Osteoblast (primary cell): Measurements from ENCODE around the gene ZNF680. TPM values are rescaled to one million over a fixed set of nuclear protein-coding genes. Genes with fewer than 3 reads are reported as not detected.
A peak's percentile ranks its signal among the peaks of the same experiment; 100 is the strongest.

Source experiments
- DNase-seq: peaks from one replicate; pipeline ENCODE4 v3.0.0; 2011; ENCODE audit warnings: low spot score, mixed read lengths; ENCODE audit not compliant: insufficient read length; ENCODE audit errors: missing footprints
- H2AFZ ChIP-seq: 2 replicates; pipeline ENCODE4 v1.6.0; 2011; ENCODE audit warnings: mild to moderate bottlenecking, low read length
- H3K27ac ChIP-seq: 2 replicates; pipeline ENCODE4 v1.5.1; 2011; ENCODE audit warnings: mild to moderate bottlenecking, low read depth, low read length, moderate library complexity
- H3K27me3 ChIP-seq: 2 replicates; pipeline ENCODE4 v1.6.0; 2012; ENCODE audit warnings: mild to moderate bottlenecking, control low read depth, inconsistent platforms, low read length, moderate library complexity; ENCODE audit not compliant: insufficient read depth
- H3K36me3 ChIP-seq: 2 replicates; pipeline ENCODE4 v1.5.1; 2011; ENCODE audit warnings: mild to moderate bottlenecking, low read length, control low read depth, moderate library complexity; ENCODE audit not compliant: insufficient read depth
- H3K4me1 ChIP-seq: 2 replicates; pipeline ENCODE4 v1.5.1; 2011; ENCODE audit warnings: mild to moderate bottlenecking, low read length, control low read depth, moderate library complexity; ENCODE audit not compliant: insufficient read depth
- H3K4me2 ChIP-seq: 2 replicates; pipeline ENCODE4 v1.6.0; 2011; ENCODE audit warnings: mild to moderate bottlenecking, low read length; ENCODE audit not compliant: insufficient read depth
- H3K4me3 ChIP-seq: fragments of 200-600 bp; sonication (generic); 3 replicates; pipeline ENCODE4 v1.5.1; 2012; ENCODE audit warnings: mild to moderate bottlenecking, low read length, inconsistent platforms; ENCODE audit not compliant: insufficient read depth
- H3K79me2 ChIP-seq: 2 replicates; pipeline ENCODE4 v1.6.0; 2012; ENCODE audit warnings: mild to moderate bottlenecking, low read length, control low read depth, inconsistent platforms; ENCODE audit not compliant: insufficient read depth
- H3K9me3 ChIP-seq: 2 replicates; pipeline ENCODE4 v1.5.1; 2011; ENCODE audit warnings: low read depth, low read length, control low read depth
- H4K20me1 ChIP-seq: 2 replicates; pipeline ENCODE4 v1.6.0; 2012; ENCODE audit warnings: mild to moderate bottlenecking, low read length, control low read depth; ENCODE audit not compliant: insufficient read depth
- total RNA-seq: library from RNA; depleted of rRNA; stranded (reverse); fragments of >200 nt; gene quantifications from 2 replicates; pipeline ENCODE4 v1.2.3, GENCODE V29; 2012
- TF ChIP-seq, protein P1 (sequence below): IDR thresholded peaks from 2 replicates; pipeline ENCODE4 v1.5.1; 2011; ENCODE audit warnings: mild to moderate bottlenecking, low read depth, low read length, moderate library complexity; ENCODE audit errors: extremely low read depth

Gene ZNF680
- total RNA-seq, 1 donor: 12.7 TPM

DNA sequence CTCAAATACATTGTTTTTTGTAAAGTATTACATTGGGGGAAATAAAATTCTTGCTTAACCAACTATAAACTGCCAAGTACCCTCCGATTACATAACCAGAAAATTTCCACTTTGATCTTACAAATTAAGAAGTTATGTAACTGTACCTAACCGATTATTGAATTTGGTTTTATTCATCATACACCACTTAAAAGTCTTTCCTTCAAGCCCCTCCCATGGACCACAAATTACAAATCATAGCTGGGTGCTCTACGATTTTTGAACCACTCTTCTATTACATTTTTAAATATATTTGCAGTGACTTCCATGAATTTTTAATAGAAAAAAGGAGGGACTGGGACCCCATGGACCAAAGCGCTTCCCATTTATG lies 630 bp downstream of the ZNF680 start:
- H3K4me3 ChIP-seq: peak overlapping the region; percentile 89
- no peak for DNase-seq

DNA sequence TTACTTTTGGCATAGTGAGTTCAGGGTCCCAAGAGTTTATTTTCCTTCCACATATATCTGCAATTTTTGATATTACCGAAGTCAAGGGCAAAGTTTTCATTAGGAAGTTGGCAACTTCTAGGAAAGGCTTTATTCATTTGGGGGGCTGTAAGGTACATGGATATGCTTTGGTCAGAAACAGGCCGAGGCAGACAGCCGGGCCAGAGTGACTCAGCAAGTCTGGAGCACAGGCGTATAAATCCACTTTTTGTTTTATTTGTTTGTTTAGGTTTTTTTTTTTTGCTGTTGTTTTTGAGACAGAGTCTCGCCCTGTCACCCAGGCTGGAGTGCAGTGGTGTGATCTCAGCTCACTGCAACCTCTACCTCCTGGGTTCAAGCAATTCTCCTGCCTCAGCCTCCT lies 3.7 kb downstream of the ZNF680 start:
- Histone ChIP-seq H4K20me1 (no peaks in the 10 kb centered on the region), H3K79me2 (peaks cover 78% of the 10 kb centered on the region), H3K4me2 (peak overlapping the region; percentile 70), H3K27me3 (no peaks in the 10 kb centered on the region), H3K9me3 (no peaks in the 10 kb centered on the region), H3K4me3 (peak overlapping the region; percentile 42), H3K27ac (peak overlapping the region; percentile 74), H3K4me1 (peaks cover 24% of the 10 kb centered on the region), H2AFZ (peak overlapping the region; percentile 79), H3K36me3 (no peaks in the 10 kb centered on the region)
- no peak for DNase-seq
- TF ChIP-seq, protein P1, sequence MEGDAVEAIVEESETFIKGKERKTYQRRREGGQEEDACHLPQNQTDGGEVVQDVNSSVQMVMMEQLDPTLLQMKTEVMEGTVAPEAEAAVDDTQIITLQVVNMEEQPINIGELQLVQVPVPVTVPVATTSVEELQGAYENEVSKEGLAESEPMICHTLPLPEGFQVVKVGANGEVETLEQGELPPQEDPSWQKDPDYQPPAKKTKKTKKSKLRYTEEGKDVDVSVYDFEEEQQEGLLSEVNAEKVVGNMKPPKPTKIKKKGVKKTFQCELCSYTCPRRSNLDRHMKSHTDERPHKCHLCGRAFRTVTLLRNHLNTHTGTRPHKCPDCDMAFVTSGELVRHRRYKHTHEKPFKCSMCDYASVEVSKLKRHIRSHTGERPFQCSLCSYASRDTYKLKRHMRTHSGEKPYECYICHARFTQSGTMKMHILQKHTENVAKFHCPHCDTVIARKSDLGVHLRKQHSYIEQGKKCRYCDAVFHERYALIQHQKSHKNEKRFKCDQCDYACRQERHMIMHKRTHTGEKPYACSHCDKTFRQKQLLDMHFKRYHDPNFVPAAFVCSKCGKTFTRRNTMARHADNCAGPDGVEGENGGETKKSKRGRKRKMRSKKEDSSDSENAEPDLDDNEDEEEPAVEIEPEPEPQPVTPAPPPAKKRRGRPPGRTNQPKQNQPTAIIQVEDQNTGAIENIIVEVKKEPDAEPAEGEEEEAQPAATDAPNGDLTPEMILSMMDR: no peak

More for the DNA sequence above, 630 bp downstream of the ZNF680 start:
- H3K27me3 ChIP-seq: no peaks in the 10 kb centered on the region
- H3K36me3 ChIP-seq: no peaks in the 10 kb centered on the region
- H4K20me1 ChIP-seq: no peaks in the 10 kb centered on the region
- peak overlapping the region; percentile 82 for H3K27ac ChIP-seq
- peak overlapping the region; percentile 98 for H2AFZ ChIP-seq
- peak overlapping the region; percentile 88 for H3K4me2 ChIP-seq
- H3K79me2 ChIP-seq: peaks cover 50% of the 10 kb centered on the region
- H3K9me3 ChIP-seq: no peaks in the 10 kb centered on the region
- TF ChIP-seq, protein P1: no peak
- peaks cover 21% of the 10 kb centered on the region for H3K4me1 ChIP-seq

DNA sequence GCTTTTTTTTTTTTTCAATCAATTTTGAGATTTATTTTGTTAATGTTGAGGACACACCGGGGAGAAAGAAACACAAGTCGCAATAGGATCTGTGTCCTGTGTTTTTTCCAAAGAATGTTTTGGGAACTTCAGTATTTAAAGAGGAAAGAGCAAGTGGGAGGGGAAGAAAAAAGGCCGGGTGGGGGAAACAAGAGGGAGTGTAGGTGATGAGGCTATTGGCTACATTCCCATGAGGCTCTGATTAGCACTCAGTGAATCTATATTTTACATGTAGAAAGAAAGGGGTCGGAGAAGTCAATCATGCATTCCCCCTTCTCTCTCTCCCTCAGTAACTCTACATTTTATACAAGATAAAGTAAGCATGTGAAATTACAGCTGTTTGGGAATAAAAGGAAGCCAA lies 4.1 kb downstream of the ZNF680 start:
- no peaks in the 10 kb centered on the region for H3K9me3 ChIP-seq
- peak overlapping the region; percentile 70 for H3K4me2 ChIP-seq
- H3K27me3 ChIP-seq: no peaks in the 10 kb centered on the region
- TF ChIP-seq, protein P1: no peak
- peak overlapping the region; percentile 74 for H3K27ac ChIP-seq
- H3K79me2 ChIP-seq: peaks cover 78% of the 10 kb centered on the region
- H2AFZ ChIP-seq: peak overlapping the region; percentile 79
- peaks cover 24% of the 10 kb centered on the region for H3K4me1 ChIP-seq
- no peaks in the 10 kb centered on the region for H4K20me1 ChIP-seq
- H3K4me3 ChIP-seq: peak overlapping the region; percentile 42
- DNase-seq: no peak
- H3K36me3 ChIP-seq: no peaks in the 10 kb centered on the region

DNA sequence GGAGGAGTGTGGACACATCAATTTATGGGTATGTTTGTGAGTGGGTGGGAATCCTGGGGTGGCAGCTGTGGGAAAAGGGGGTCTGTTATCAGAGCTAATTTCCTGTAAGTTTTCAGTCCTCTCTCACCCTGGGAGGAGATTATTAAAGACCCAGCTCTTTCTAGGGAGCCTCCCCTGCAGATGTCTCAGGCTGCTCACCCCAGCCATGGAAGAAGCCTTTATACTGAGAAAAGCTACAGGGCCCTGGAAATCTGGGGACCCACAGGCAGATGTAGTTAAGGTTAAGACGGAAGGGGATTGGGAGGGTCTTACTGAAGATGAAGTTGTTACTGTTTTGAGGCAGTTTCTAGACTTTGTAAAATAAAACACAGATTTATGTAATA lies 4.6 kb downstream of the ZNF680 start:
- no peaks in the 10 kb centered on the region for H3K27me3 ChIP-seq
- no peaks in the 10 kb centered on the region for H3K36me3 ChIP-seq
- H3K4me2 ChIP-seq: no peak overlapping the region
- peak overlapping the region; percentile 74 for H3K27ac ChIP-seq
- no peak overlapping the region for H2AFZ ChIP-seq
- TF ChIP-seq, protein P1: no peak
- no peak overlapping the region for H3K4me3 ChIP-seq
- H4K20me1 ChIP-seq: no peaks in the 10 kb centered on the region
- no peak for DNase-seq
- H3K9me3 ChIP-seq: no peaks in the 10 kb centered on the region
- peaks cover 80% of the 10 kb centered on the region for H3K79me2 ChIP-seq
- H3K4me1 ChIP-seq: peaks cover 22% of the 10 kb centered on the region
